Fibroblast of lung (primary cell): ENCODE measurements around the gene DLD. TPM values are rescaled to one million over a fixed set of nuclear protein-coding genes. Genes with fewer than 3 reads are reported as not detected.

Experiments
- DNase-seq, 2 donors: peaks; one replicate each; pipeline versions ENCODE4 v3.0.0 to v3.0.0-alpha.2; 2010; ENCODE audit warnings: low read depth in 2 of 2
- H2AFZ ChIP-seq: 2 replicates; pipeline ENCODE4 v1.5.1; 2012; ENCODE audit warnings: low read length, control low read depth, inconsistent platforms
- H3K27ac ChIP-seq: 2 replicates; pipeline ENCODE4 v1.5.1; 2011; ENCODE audit warnings: low read length, control low read depth; ENCODE audit not compliant: insufficient read depth
- H3K27me3 ChIP-seq: 2 replicates; pipeline ENCODE4 v1.5.1; 2011; ENCODE audit warnings: mild to moderate bottlenecking, low read length; ENCODE audit not compliant: control insufficient read depth, insufficient read depth
- H3K36me3 ChIP-seq: 2 replicates; pipeline ENCODE4 v1.5.1; 2011; ENCODE audit warnings: low read length; ENCODE audit not compliant: control insufficient read depth, insufficient read depth
- H3K4me1 ChIP-seq: 2 replicates; pipeline ENCODE4 v1.5.1; 2011; ENCODE audit warnings: low read length; ENCODE audit not compliant: control insufficient read depth, insufficient read depth; ENCODE audit errors: extremely low read depth
- H3K4me2 ChIP-seq: 2 replicates; pipeline ENCODE4 v1.5.1; 2011; ENCODE audit warnings: low read length, control low read depth; ENCODE audit not compliant: insufficient read depth; ENCODE audit errors: extremely low read depth
- H3K4me3 ChIP-seq, 4 experiments: fragments of 200-600 bp in 1 of 4; sonication (generic) in 1 of 4; replicated peaks in 1 of 4; 2 replicates each; pipeline ENCODE4 v1.5.1; 2011 to 2016; ENCODE audit warnings: low read length in 4 of 4, low read depth in 3 of 4, mild to moderate bottlenecking in 3 of 4, control low read depth in 2 of 4, inconsistent platforms in 1 of 4, mixed read lengths in 1 of 4; ENCODE audit not compliant: insufficient read depth in 1 of 4; ENCODE audit errors: control extremely low read depth in 1 of 4
- H3K79me2 ChIP-seq: 2 replicates; pipeline ENCODE4 v1.5.1; 2012; ENCODE audit warnings: mild to moderate bottlenecking, low read length, inconsistent platforms; ENCODE audit not compliant: control insufficient read depth, insufficient read depth
- H3K9ac ChIP-seq: 2 replicates; pipeline ENCODE4 v1.5.1; 2011; ENCODE audit warnings: mild to moderate bottlenecking, low read length, control low read depth; ENCODE audit not compliant: insufficient read depth
- H3K9me3 ChIP-seq: 2 replicates; pipeline ENCODE4 v1.5.1; 2012; ENCODE audit warnings: low read depth, low read length; ENCODE audit not compliant: control insufficient read depth, insufficient read depth
- H4K20me1 ChIP-seq: 2 replicates; pipeline ENCODE4 v1.5.1; 2011; ENCODE audit warnings: low read length; ENCODE audit not compliant: control insufficient read depth, insufficient read depth; ENCODE audit errors: extremely low read depth
- EZH2 ChIP-seq: IDR thresholded peaks from 2 replicates; pipeline ENCODE4 v1.5.1; 2012; ENCODE audit warnings: low read length, control low read depth, mild to moderate bottlenecking; ENCODE audit errors: missing control alignments
- polyA plus RNA-seq, 2 donors: library from polyadenylated mRNA; depleted of rRNA in 1 of 2; stranded (reverse) in 1 of 2; unstranded in 1 of 2; fragments of >200 nt; gene quantifications; 2 replicates each; pipeline ENCODE4 v1.2.1, GENCODE V29; 2011 to 2012; ENCODE audit warnings: missing spikeins in 1 of 2
- total RNA-seq: library from RNA; depleted of rRNA; stranded (reverse); fragments of >200 nt; gene quantifications from 2 replicates; pipeline ENCODE4 v1.2.1, GENCODE V29; 2014
- TF ChIP-seq, protein P1 (sequence below), 2 donors: IDR thresholded peaks in 1 of 2; conservative IDR thresholded peaks in 1 of 2; 1 replicate in 1 of 2; 2 replicates in 1 of 2; pipeline ENCODE4 v1.5.1; 2011 to 2012; ENCODE audit warnings: low read length in 2 of 2, control low read depth in 1 of 2, inconsistent platforms in 1 of 2, low read depth in 1 of 2, mild to moderate bottlenecking in 1 of 2

The DLD gene
- total and polyA plus RNA-seq, 2 donors (not counting 1 experiment from before 2014, with no cell fraction given) = 48.6 to 160 TPM

DNA sequence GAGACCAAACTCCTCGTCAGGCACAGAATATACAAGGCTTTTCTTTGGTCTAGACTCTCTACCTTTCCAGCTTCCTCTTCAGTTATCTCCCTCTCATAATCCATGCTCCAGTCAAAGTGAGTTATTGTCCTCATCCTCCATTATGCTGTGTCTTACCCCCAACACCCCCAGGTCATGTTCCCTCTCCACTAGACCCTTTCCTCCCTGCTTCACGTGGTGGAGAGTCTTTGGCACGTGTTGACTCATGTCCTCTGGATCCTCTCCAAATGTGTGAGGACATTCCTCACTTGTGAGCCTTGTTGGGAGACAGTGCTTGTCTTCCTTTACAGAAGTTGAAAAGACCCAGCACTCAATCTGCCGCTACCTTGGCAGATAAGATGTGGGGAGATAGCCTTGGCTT, 36.0 kb upstream of the DLD start:
- TF ChIP-seq EZH2 = no peak
- TF ChIP-seq, protein P1, sequence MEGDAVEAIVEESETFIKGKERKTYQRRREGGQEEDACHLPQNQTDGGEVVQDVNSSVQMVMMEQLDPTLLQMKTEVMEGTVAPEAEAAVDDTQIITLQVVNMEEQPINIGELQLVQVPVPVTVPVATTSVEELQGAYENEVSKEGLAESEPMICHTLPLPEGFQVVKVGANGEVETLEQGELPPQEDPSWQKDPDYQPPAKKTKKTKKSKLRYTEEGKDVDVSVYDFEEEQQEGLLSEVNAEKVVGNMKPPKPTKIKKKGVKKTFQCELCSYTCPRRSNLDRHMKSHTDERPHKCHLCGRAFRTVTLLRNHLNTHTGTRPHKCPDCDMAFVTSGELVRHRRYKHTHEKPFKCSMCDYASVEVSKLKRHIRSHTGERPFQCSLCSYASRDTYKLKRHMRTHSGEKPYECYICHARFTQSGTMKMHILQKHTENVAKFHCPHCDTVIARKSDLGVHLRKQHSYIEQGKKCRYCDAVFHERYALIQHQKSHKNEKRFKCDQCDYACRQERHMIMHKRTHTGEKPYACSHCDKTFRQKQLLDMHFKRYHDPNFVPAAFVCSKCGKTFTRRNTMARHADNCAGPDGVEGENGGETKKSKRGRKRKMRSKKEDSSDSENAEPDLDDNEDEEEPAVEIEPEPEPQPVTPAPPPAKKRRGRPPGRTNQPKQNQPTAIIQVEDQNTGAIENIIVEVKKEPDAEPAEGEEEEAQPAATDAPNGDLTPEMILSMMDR (conservative IDR thresholded peaks at IDR 0.05 in 1 of 2, IDR thresholded peaks at IDR 0.05 in 1 of 2; ENCODE audit: low read depth in 1 of 2, low read length in 2 of 2) = no peak
- H3K4me2 ChIP-seq = no peak overlapping the region
- H3K9ac ChIP-seq = no peak overlapping the region
- peak; percentile 19 to 27 for DNase-seq
- H3K36me3 ChIP-seq = no peaks in the 10 kb centered on the region
- no peak overlapping the region for H3K27ac ChIP-seq
- no peaks in the 10 kb centered on the region for H3K79me2 ChIP-seq
- no peaks in the 10 kb centered on the region for H3K4me1 ChIP-seq
- no peaks in the 10 kb centered on the region for H3K27me3 ChIP-seq
- H4K20me1 ChIP-seq = no peaks in the 10 kb centered on the region
- H3K4me3 ChIP-seq = no peak overlapping the region
- no peak overlapping the region for H2AFZ ChIP-seq
- H3K9me3 ChIP-seq = no peaks in the 10 kb centered on the region

DNA sequence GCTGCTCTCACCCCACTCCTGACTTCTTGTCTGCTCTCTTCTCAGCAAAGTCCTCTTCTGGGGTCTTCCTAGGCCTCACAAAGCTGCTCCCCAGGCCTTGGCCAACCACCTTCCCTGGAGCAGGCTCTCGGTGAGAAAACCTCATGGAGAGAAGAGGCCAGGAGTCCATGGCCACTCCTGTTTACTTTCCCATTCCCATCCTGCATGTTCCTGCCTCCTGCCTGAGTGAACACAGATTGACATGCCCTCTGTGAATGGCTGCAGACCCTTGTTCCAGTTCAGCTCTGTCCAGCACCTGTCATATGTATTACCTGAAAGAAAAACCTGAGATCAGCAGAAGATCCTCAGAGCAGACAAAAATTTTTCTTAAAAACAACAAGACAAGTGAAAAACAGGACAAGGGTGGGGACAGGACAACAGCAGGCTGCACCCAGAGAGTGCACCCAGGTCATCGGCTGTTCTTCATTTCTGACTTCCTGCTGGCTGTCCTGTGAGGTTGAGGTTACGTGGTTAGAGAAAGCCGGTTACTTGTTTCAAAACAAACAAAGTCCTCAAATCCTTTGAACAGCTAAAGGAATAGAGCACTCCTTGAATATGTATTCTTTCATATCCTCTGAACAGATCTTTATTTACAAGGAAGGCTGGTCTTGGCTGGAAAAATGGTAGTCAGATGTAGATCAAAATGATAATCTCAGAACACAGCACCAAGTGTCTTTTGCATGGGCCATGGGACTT, 34.0 kb upstream of the DLD start:
- Histone ChIP-seq H4K20me1 (no peaks in the 10 kb centered on the region), H3K4me2 (no peak overlapping the region), H3K9ac (no peak overlapping the region), H2AFZ (no peak overlapping the region), H3K36me3 (no peaks in the 10 kb centered on the region), H3K4me3 (no peak overlapping the region), H3K9me3 (no peaks in the 10 kb centered on the region), H3K79me2 (no peaks in the 10 kb centered on the region), H3K27me3 (no peaks in the 10 kb centered on the region), H3K4me1 (no peaks in the 10 kb centered on the region), H3K27ac (no peak overlapping the region)
- no peak for TF ChIP-seq EZH2
- TF ChIP-seq, protein P1 (conservative IDR thresholded peaks at IDR 0.05 in 1 of 2, IDR thresholded peaks at IDR 0.05 in 1 of 2; ENCODE audit: low read depth in 1 of 2, low read length in 2 of 2) = no peak
- DNase-seq = peak in 1 of 2 donors; percentile 31

DNA sequence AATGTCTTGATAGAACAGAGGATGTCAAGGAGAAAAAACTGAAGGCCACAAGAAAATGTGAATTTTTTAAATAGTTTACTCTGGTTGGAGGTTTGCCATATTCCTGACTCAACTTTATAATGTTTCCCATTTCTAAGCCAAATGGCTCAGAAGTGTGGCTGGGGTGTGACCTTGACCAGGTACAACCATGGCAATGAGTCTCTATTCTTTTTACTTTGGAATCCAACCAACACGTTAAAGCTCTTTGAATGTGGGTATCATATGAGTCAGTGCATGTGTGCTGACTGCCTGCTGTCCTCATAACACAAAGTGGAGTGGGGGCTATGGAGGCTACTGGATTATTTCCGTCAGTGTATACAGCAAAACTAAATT, 33.5 kb upstream of the DLD start:
- TF ChIP-seq EZH2 = no peak
- TF ChIP-seq, protein P1 (conservative IDR thresholded peaks at IDR 0.05 in 1 of 2, IDR thresholded peaks at IDR 0.05 in 1 of 2; ENCODE audit: low read depth in 1 of 2, low read length in 2 of 2) = no peak
- Histone ChIP-seq H3K9me3 (no peaks in the 10 kb centered on the region), H3K4me3 (no peak overlapping the region), H3K4me2 (no peak overlapping the region), H3K79me2 (no peaks in the 10 kb centered on the region), H2AFZ (no peak overlapping the region), H3K27me3 (no peaks in the 10 kb centered on the region), H3K27ac (no peak overlapping the region), H4K20me1 (no peaks in the 10 kb centered on the region), H3K36me3 (no peaks in the 10 kb centered on the region), H3K4me1 (no peaks in the 10 kb centered on the region), H3K9ac (no peak overlapping the region)
- peak; percentile 10 to 81 for DNase-seq
